HG03521 (cell line): ENCODE results near the gene ARNT2.

Experiments used
- ATAC-seq: cut with Tn5 transposase; IDR thresholded peaks from one replicate; pipeline ENCODE4 v1.9.1; 2021; ENCODE audit warnings: mild to moderate bottlenecking, moderate library complexity; ENCODE audit not compliant: unreplicated experiment

ARNT2 gene

GRCh38 chr15:80462836-80463512 lies 58.8 kb downstream of the ARNT2 start:
- no peak for ATAC-seq

GRCh38 chr15:80464951-80465625 lies 60.9 kb downstream of the ARNT2 start:
- no peak for ATAC-seq

GRCh38 chr15:80465626-80466005 lies 61.4 kb downstream of the ARNT2 start:
- ATAC-seq, result no peak

- ATAC-seq, result no peak
Measured at GRCh38 chr15:80466543-80466942, 62.4 kb downstream of the ARNT2 start.

- no peak for ATAC-seq
Measured at GRCh38 chr15:80467311-80467714, 63.1 kb downstream of the ARNT2 start.

- ATAC-seq, result no peak
Measured at GRCh38 chr15:80468796-80469195, 64.6 kb downstream of the ARNT2 start.

GRCh38 chr15:80471881-80472280 lies 67.7 kb downstream of the ARNT2 start:
- ATAC-seq, result no peak

GRCh38 chr15:80473286-80474223 lies 69.4 kb downstream of the ARNT2 start:
- no peak for ATAC-seq

GRCh38 chr15:80474224-80475215 lies 70.3 kb downstream of the ARNT2 start:
- ATAC-seq, result no peak

- no peak for ATAC-seq
Measured at GRCh38 chr15:80475572-80475971, 71.4 kb downstream of the ARNT2 start.

GRCh38 chr15:80476036-80476435 lies 71.9 kb downstream of the ARNT2 start:
- ATAC-seq, result no peak

- ATAC-seq, result no peak
Measured at GRCh38 chr15:80478075-80478474, 73.9 kb downstream of the ARNT2 start.

GRCh38 chr15:80479191-80479590 lies 75.0 kb downstream of the ARNT2 start:
- ATAC-seq, result no peak

- ATAC-seq, result no peak
Measured at GRCh38 chr15:80480171-80480811, 76.1 kb downstream of the ARNT2 start.

GRCh38 chr15:80480909-80481308 lies 76.7 kb downstream of the ARNT2 start:
- ATAC-seq, result no peak

- no peak for ATAC-seq
Measured at GRCh38 chr15:80482696-80483095, 78.5 kb downstream of the ARNT2 start.

GRCh38 chr15:80483725-80484161 lies 79.6 kb downstream of the ARNT2 start:
- ATAC-seq, result no peak

GRCh38 chr15:80484333-80484864 lies 80.2 kb downstream of the ARNT2 start:
- no peak for ATAC-seq

- ATAC-seq, result no peak
Measured at GRCh38 chr15:80485370-80486164, 81.4 kb downstream of the ARNT2 start.
